HepG2 (cell line): ENCODE measurements around the gene JMY. TPM values are rescaled to one million over a fixed set of nuclear protein-coding genes. Genes with fewer than 3 reads are reported as not detected.
A peak's percentile ranks its signal among the peaks of the same experiment; 100 is the strongest.

ENCODE experiments used
- AKNA ChIP-seq: sonication (generic); formaldehyde crosslinking; IDR thresholded peaks from 2 replicates; pipeline ENCODE4 v1.4.0; 2020; ENCODE audit warnings: missing genetic modification reagents, borderline replicate concordance
- CBX2 ChIP-seq, 2 experiments: fragments of 200-600 bp in 1 of 2; sonication (generic); formaldehyde crosslinking in 1 of 2; IDR thresholded peaks; 2 replicates each; pipeline versions ENCODE4 v1.7.0 to v1.8.1; 2018 to 2022; ENCODE audit warnings: low read depth in 2 of 2, low read length in 1 of 2, mild to moderate bottlenecking in 1 of 2, missing genetic modification reagents in 1 of 2
- JUN ChIP-seq: sonication (generic); formaldehyde crosslinking; IDR thresholded peaks from 2 replicates; pipeline ENCODE4 v1.4.0; 2020; ENCODE audit warnings: mild to moderate bottlenecking, missing genetic modification reagents
- MXD1 ChIP-seq: sonication (generic); formaldehyde crosslinking; IDR thresholded peaks from 2 replicates; pipeline ENCODE4 v1.4.0; 2020; ENCODE audit warnings: mild to moderate bottlenecking, missing genetic modification reagents
- ONECUT2 ChIP-seq: sonication (generic); formaldehyde crosslinking; IDR thresholded peaks from 2 replicates; pipeline ENCODE4 v1.4.0; 2020; ENCODE audit warnings: missing genetic modification reagents
- RBFOX2 ChIP-seq: fragments of 200-400 bp; formaldehyde crosslinking; IDR thresholded peaks from 2 replicates; pipeline ENCODE4 v1.6.1; 2017; ENCODE audit warnings: low read depth, mild to moderate bottlenecking, low read length
- RBM39 ChIP-seq: fragments of 200-400 bp; formaldehyde crosslinking; IDR thresholded peaks from one replicate; pipeline ENCODE4 v1.6.1; 2018; ENCODE audit warnings: antibody characterized with exemption, mild to moderate bottlenecking, low read depth, low read length; ENCODE audit not compliant: poor library complexity, severe bottlenecking
- U2AF1 ChIP-seq: fragments of 200-400 bp; formaldehyde crosslinking; optimal IDR thresholded peaks from 2 replicates; pipeline ENCODE3; 2017; ENCODE audit warnings: mild to moderate bottlenecking, low read depth, low read length
- ZFAT ChIP-seq: sonication (generic); formaldehyde crosslinking; conservative IDR thresholded peaks from 2 replicates; pipeline ENCODE4 v1.8.1; 2023; ENCODE audit warnings: missing genetic modification reagents, inconsistent platforms
- ZNF318 ChIP-seq: sonication (generic); formaldehyde crosslinking; IDR thresholded peaks from 2 replicates; pipeline ENCODE4 v1.4.0; 2020; ENCODE audit warnings: mild to moderate bottlenecking, missing genetic modification reagents
- ZNF709 ChIP-seq: sonication (generic); formaldehyde crosslinking; IDR thresholded peaks from 2 replicates; pipeline ENCODE4 v1.5.0; 2020; ENCODE audit warnings: mild to moderate bottlenecking, missing genetic modification reagents
- polyA plus RNA-seq, 8 experiments: library from polyadenylated mRNA; depleted of rRNA in 3 of 8; stranded (reverse) in 7 of 8; unstranded in 1 of 8; fragments of >200 nt; fragmentation: Illumina TruSeq in 4 of 8; extraction: Trizol in 4 of 8; gene quantifications; 2 replicates each; pipeline versions ENCODE4 v1.2.1 to v1.2.3, GENCODE V29; 2011 to 2016; ENCODE audit warnings: low read depth in 4 of 8, missing spikeins in 1 of 8, mixed read lengths in 1 of 8; ENCODE audit not compliant: insufficient read depth in 1 of 8
- total RNA-seq, 5 experiments: library from RNA; depleted of rRNA; stranded (reverse); fragments of >200 nt; fragmentation: Illumina TruSeq; extraction: Trizol; gene quantifications; 2 replicates each; pipeline ENCODE4 v1.2.3, GENCODE V29; 2016; ENCODE audit warnings: low read depth in 1 of 5
- TF ChIP-seq, protein P1 (sequence below): sonication (generic); formaldehyde crosslinking; IDR thresholded peaks from 2 replicates; pipeline ENCODE4 v1.5.0; 2020; ENCODE audit warnings: missing genetic modification reagents, mild to moderate bottlenecking, borderline replicate concordance

JMY gene
- total and polyA plus RNA-seq, 2 of the 13 experiments (the other 11 are each of a cell fraction or from before 2014, with no cell fraction given) = 4.0 to 4.2 TPM

- 0 out of 2 replicates have a peak, but pooled peaks have one; percentile 35 for TF ChIP-seq ZNF318 (CRISPR knock-in tag)
- TF ChIP-seq MXD1 (CRISPR knock-in tag) = 0 out of 2 replicates have a peak, but pooled peaks have one; percentile 17
- no peak for TF ChIP-seq CBX2 (IDR thresholded peaks at IDR 0.05; ENCODE audit: low read depth, low read length)
- no peak for TF ChIP-seq CBX2 (CRISPR knock-in tag; IDR thresholded peaks at IDR 0.05; ENCODE audit: low read depth)
- no peak for TF ChIP-seq ZFAT (CRISPR knock-in tag)
- peak; percentile 16 for TF ChIP-seq U2AF1
- TF ChIP-seq ZNF709 (CRISPR knock-in tag) = peak; percentile 64; the same call in 1 of the 2 replicates
- TF ChIP-seq, protein P1, sequence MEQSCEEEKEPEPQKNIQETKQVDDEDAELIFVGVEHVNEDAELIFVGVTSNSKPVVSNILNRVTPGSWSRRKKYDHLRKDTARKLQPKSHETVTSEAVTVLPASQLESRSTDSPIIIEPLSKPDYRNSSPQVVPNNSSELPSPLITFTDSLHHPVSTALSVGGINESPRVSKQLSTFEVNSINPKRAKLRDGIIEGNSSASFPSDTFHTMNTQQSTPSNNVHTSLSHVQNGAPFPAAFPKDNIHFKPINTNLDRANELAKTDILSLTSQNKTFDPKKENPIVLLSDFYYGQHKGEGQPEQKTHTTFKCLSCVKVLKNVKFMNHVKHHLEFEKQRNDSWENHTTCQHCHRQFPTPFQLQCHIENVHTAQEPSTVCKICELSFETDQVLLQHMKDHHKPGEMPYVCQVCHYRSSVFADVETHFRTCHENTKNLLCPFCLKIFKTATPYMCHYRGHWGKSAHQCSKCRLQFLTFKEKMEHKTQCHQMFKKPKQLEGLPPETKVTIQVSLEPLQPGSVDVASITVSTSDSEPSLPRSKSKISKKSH (CRISPR knock-in tag) = no peak
- peak; percentile 1; the same call in 1 of the 2 replicates for TF ChIP-seq RBFOX2
- peak; percentile 75 for TF ChIP-seq RBM39
- no peak for TF ChIP-seq AKNA (CRISPR knock-in tag)
- TF ChIP-seq JUN (CRISPR knock-in tag) = no peak
- TF ChIP-seq ONECUT2 = no peak
Observed at GRCh38 chr5:79236970-79237739, 1.2 kb downstream of the JMY start (continued).
